ENCODE measurements around the gene FBXO9. TPM values are rescaled to one million over a fixed set of nuclear protein-coding genes. Genes with fewer than 3 reads are reported as not detected.

FBXO9 gene
- total RNA-seq, 1 donor from 2014 or later = 38.2 TPM

GRCh38 chr6:53139841-53140413 lies 74.7 kb downstream of the FBXO9 start:
- DNase-seq = no peak

GRCh38 chr6:53142810-53143209 lies 77.6 kb downstream of the FBXO9 start:
- peak; percentile 13 for DNase-seq

GRCh38 chr6:53143710-53144109 lies 78.5 kb downstream of the FBXO9 start:
- DNase-seq = no peak

- no peak for DNase-seq
Observed at GRCh38 chr6:53144802-53145201, 79.6 kb downstream of the FBXO9 start.

- no peak for DNase-seq
Observed at GRCh38 chr6:53148684-53149083, 83.5 kb downstream of the FBXO9 start, which contains the start of gene GCM1. TSS of gene GCM1 (minus strand) at chr6:53148841. CDS start at chr6:53145632, 3,209 bp downstream.

Small RNA genes lying within 50 kb of the gene (small RNA-seq; reads per million reads assigned to genes)
- not detected for gene RN7SL244P (ENCODE audit: low replicate concordance)

Other genes with a start within 250 kb of the FBXO9 start
- not detected for gene GSTA5, start 224.6 kb upstream of the FBXO9 start, total RNA-seq
- gene GSTA3, start 155.7 kb upstream of the FBXO9 start, total RNA-seq = not detected
- 51.9 TPM for gene GSTA4, start 70.1 kb upstream of the FBXO9 start, total RNA-seq
- 14.2 TPM for gene CILK1, start 3.6 kb upstream of the FBXO9 start, total RNA-seq
- gene GCM1, start 83.4 kb downstream of the FBXO9 start, total RNA-seq = not detected

Measured in tongue (tissue), 3 donors.